GM21717 (cell line): ENCODE data around the gene IRAK1.
A peak's percentile ranks its signal among the peaks of the same experiment; 100 is the strongest.

ENCODE experiments used
- ATAC-seq: cut with Tn5 transposase; IDR thresholded peaks from one replicate; pipeline ENCODE4 v1.9.1; 2021; ENCODE audit warnings: mild to moderate bottlenecking, moderate library complexity; ENCODE audit not compliant: unreplicated experiment

Gene IRAK1

DNA sequence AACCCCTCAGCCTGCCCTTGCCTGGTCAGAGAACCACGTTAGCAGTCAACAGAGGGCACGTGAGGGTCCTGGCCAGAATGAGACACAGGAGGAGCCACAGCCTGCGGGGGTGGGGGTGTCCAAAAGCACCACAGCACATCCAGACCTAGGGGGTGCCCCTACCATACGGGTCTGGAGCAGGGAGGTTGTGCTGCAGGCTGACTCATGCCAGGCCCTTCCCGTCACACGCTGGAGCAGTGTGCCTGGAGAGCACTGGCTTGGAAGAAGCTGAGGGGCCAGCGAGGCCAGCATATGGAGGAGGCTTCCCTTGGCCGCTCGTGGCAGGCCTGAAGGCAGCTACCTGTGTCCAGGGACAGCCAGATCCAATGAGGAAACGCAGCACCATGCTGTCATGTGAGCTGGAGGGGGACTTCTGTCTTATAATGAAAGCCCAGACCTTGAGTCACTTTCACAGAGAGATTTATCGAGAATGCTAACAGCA is 1.5 kb upstream of the IRAK1 start:
- no peak for ATAC-seq

DNA sequence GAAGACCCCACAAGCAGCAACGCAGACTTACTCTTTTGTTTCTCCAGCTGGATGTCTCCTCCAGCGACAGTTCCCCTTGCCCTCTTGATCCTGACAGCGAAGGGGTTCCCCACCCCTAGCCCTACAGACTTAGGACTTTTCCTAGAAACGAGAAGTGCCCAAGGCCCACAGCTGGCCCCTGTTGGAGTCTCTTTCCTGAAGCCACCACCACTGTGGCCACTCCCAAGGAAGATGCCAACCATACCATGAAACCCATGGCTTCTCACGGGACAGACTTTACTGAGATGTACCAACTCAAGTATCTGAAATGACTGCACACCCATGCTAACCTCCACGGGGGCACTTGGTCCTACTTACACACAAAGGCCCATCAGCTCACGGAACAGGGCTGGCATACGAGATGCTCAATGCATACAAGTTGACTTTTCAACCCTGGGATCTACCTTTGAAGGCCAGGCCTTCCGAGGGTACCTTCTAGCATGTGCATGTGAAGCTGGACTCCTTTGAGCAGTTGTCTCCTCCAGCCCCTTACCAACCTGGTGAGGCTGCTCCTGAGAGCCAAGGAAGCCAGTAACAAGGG is 924 bp upstream of the IRAK1 start:
- no peak for ATAC-seq

DNA sequence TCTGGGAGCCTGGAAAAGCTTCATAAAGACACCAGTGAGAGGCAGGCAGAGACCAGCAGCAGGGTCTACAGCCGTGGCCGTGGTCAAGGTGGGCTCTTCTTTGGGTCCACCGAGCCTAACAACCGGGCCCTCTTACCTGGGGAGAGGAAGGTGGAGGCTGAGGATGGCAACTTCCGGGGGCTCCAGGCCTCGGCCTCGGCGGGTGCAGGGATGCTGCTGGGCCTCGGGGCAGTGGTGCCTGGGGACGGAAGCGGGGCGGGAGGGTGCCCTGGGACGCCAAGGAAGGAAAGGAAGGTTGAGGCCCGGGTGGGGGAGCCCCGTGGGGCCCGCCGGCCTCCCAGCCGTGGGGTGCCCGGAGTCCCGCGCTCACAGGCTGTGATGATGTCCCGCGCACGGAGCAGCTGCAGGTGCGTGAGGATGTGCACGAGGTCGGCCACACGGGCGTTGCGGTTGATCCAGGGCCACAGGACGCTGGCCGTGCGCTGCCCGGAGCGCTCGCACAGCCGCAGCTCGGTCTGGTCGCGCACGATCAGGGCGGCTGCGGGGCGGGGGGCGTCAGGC is 561 bp downstream of the IRAK1 start:
- ATAC-seq = no peak

DNA sequence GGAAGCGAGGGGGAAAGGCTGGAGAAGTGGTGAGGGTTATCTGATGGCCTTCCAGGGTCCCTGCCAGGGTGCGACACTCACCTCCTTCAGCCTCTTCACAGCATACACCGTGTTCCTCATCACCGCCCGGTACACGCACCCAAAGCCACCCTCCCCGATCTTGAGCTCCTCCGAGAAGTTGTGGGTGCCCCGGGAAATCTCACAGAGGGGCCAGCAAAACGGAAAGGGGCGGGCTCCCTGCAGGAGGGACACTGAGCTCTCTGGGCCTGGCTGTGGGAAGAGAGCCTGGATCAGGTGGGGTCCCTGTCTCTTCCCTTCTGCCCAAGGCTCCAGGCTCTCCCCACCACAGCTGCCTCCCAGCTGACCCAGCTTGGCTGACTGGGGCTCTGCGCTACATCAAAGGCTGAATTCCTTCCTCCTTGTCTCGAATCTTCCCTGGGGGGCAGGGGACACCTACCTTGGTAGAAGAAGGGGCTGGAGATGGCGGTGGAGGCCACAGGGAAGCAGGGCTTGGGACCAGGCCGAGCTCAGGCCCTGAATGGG is 1.1 kb downstream of the IRAK1 start:
- no peak for ATAC-seq

DNA sequence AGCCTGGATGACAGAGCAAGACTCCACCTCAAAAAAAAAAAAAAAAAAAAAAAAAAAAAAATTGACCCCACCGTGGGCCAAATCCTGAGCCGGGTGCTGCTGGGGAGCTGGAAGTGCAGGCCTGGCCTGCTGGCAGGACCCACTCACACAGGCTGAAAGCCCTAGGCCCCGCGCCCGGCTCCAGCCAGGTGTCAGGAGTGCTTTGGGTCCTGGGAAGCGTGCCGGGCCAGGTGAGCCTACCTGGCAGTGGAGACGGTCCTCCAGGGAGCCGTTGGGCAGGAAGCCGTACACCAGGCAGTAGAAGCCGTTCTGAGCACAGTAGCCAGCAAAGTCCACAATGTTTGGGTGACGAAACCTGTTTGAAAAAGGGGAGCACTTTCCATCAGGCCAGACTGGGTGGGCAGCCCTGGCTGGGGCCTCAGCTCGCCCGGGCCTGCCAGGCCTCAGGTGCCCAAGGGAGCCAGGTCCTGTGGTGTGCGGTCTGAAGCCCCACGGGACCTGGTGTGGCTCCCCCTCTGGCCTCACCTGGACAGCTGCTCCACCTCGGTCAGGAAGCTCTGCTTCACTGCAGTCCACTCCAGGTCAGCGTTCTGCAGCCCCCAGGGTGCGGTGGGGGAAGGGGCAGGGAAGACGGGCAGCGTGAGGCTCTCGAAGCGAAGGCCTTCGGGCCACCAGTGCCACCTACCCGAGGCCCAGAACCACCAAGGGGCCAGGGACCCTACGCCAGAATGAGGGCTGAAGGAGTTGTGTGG is 1.8 kb downstream of the IRAK1 start:
- ATAC-seq = no peak

DNA sequence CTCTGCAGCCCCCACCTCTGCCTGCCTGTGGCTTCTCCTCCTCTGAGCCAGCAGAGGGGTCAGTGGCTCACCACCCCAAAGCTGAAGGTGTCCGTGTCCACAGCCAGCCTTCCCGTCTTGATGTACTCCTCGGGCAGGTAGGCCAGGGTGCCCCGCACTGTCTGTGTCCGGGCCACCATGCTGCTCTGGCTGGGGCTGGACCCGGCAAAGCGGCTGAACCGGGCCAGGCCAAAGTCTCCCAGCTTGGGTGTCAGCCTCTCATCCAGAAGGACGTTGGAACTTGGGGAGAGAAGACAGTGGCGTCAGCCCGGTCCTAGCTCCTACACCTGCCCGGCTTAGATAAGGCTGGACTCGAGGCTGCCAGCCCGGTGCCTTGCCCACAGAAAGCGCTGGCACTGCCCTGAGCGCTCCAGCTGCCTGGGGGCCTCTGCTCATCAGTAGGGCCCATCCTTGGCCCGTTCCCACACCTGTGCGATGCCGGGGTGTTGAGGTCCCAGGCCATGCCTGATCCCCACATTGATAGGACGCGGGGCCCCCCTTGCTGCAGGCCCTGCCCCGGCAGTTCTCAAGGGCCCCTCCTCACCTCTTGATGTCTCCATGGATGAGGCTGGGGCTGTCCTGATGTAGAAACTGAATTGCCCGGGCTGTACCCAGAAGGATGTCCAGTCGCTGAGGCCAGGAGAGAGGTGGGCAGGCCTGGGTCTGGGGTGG is 3.2 kb downstream of the IRAK1 start:
- ATAC-seq = no peak

DNA sequence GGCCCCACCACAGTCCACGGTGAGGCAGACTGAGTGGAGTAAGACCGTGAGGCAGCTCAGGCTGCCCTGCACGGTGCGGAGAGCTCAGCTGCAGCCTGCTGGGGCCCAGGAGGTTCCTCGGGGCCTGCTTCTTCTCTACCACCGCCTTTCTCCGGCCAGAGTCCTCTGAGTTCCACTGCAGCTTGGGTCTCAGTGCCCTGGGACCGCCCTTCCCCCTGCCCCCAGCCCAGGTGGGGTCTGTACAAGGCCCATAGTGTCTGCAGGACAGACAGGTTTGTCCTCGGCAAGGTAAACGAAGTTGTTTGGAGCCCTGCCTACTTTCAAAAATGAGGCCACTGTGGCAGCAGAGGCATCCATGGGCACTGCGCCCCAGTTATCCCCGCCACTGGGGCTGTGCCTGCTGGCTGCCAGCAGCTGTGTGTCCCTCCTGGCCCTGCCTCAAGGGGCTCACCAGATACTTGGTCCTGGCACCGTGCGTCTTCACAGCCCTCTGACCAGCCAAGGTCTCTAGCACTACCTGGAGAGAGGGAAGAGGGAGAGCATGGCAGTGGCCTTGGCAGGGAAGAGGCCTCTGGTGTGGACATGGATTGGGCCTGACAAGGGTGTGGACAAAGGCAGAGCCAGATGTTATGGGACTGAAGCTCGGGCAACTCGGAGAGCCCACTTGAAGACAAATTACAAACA is 4.0 kb downstream of the IRAK1 start:
- ATAC-seq = no peak

DNA sequence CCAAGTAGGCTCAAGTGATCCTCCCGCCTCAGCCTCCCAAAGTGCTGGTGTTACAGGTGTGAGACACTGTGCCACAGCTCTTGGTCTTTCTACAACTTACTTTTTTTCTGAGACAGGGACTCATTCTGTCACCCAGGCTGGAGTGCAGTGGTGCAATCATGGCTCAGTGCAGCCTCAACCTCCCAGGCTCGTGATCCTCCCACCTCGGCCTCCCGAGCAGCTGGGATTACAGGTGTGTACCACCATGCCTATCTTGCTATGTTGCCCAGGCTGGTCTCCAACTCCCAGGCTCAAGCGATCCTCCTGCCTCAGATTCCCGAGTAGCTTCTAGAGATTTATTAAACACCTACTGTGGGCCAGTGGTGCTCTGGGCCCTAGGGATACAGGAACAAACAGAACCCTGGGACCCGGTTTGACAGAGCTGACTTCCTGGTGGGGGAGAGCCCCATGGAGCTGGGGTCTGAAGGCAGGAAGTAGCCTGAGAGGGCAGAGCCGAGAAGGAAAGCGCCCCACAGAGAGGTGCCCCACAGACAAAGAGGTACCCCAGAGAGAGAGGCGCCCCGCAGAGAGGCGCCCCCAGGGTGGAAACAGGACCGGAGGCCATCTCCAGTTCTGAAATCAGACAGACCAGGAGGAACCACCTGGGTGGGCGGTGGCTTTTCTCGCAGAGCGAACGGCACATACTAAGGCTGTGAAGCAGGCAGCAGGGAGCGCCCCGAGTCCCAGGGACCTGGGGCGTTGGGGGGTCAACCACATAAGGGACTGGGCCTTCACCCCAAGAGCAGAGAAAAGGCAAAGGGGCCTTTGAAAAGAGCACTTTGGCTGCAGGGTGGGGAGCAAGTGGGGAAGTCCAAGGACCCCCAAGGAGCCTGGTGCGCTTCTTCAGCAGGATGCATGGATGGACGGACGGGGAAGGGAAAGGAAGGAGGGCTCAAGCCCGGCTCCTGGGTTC is 5.0 kb downstream of the IRAK1 start:
- no peak for ATAC-seq

DNA sequence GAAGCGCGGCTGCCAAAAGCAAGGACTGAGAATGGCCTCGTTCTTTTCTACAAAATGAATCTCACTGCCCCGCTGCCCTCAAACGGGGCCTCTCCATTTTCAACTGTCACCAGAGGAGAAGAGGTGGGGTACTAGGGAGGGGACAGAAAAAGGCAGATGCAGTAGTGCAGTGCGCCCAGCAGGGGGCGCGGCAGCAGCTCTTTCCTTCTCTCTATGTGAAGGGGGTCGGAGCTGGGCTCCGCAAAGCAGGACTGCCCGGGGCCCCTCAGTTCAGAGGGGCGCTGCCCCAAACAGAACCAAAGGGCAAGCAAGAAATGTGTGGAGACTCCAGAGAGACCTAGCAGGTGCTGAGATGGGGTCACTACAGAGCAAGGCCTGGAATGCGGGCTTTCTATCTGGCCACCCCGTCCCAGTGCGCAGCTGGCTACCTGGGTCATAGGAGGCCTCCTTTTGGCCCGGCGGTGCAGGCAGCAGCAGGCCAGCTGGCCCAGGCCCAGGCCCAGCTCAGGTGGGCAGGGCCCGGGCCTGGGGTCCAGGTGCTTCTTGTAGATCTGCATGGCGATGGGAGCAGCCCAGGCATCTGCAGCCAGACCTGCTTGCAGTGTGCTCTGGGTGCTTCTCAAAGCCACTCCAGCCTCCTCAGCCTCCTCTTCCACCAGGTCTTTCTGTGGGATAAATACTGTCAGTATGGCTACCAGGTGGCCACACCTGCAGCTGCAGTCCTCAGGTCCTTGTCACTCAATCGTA is 5.9 kb downstream of the IRAK1 start:
- ATAC-seq = peak; percentile 48

DNA sequence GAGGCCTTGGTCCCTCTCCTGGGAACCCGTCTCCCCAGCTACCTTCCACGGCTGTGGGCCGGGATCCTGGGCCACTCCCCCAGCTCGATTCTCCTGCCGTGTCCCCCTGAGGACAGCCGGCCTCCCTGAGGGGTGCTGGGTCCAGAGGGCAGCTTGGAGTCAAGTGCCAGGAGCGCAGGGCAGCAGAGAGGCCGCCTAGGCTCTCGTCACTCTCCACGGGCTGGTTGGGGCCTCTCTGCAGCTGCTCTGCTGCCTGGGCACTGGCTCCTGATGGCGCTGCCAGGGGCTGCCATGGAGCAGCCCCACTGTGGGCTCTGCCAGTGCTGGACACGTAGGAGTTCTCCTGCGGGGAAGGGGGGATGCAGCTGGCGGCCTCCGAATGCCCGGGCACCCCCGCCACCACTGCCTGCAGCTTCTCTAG is 6.7 kb downstream of the IRAK1 start:
- no peak for ATAC-seq

DNA sequence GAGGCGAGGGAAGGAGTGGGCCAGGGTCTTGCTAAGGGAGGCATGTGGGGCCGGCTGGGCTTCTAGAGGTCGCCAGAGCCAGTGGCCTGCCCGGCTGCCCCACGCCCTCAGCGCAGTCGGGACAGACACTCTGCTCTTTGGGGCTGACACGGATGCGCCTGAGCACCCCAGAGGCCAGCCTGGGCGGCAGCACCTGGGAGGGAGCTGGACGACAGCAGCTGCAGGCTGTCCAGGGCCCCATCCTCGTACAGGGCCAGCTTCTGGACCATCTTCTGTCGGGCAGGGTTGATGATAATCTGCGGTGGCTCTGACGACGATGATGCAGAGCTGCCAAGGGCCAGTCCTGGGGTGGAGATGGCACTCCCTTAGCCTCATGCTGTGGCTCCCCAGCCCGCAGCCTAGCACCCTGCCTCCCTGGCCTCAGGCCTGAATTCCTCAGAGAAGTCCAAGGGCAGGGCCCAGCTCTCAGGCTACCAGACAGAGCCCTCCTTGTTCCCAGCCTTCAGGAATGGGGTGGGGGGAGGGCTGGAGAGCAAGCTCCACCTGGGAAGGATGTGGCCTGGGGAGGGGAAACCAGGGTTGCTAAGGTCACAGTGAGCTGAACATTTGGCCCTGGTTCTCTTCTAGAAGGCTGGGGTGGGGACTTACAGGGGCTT is 7.2 kb downstream of the IRAK1 start:
- ATAC-seq = no peak

DNA sequence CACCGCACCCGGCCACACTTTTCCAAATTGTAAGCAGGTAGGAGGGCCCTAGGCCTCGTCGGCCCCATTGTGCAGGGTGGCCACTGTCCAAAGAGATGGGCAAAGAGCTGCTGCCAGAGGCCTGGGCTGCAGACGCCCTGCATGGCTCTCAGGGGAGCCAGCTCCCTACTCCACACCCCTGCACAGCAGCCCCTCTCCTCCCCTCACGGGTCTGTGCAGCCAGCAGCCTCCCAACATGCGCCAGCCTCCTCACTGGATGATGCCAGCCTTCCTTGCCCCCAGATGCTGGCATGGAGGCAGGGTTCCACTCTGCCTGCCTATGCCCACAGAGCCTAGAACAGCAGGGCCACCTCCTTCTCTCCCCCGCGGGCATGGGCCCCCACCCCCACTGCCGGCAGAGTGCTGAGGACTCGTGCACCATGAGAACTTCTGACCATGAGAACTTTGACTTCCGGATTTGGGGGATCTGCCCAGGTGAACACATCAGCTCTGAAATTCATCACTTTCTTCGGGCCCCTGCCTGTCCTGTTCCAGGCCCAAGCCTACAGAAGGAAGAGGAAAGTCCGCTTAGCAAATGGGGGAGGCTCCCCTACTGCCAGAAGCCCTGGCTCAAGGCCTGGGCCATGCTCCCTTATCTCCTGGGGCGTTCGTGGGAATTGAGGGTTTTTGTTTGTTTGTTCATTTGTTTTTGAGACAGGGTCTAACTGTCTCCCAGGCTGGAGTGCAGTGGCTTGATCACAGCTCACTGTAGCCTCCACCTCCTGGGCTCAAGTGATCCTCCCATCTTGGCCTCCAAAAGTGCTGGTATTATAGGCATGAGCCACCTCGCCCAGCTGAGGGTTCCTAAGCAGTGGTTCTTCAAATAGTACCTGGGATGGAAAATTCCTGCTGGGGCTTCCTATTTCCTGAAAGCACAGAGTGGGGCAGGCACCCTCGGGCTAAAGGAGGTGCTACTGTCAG is 8.0 kb downstream of the IRAK1 start:
- no peak for ATAC-seq

DNA sequence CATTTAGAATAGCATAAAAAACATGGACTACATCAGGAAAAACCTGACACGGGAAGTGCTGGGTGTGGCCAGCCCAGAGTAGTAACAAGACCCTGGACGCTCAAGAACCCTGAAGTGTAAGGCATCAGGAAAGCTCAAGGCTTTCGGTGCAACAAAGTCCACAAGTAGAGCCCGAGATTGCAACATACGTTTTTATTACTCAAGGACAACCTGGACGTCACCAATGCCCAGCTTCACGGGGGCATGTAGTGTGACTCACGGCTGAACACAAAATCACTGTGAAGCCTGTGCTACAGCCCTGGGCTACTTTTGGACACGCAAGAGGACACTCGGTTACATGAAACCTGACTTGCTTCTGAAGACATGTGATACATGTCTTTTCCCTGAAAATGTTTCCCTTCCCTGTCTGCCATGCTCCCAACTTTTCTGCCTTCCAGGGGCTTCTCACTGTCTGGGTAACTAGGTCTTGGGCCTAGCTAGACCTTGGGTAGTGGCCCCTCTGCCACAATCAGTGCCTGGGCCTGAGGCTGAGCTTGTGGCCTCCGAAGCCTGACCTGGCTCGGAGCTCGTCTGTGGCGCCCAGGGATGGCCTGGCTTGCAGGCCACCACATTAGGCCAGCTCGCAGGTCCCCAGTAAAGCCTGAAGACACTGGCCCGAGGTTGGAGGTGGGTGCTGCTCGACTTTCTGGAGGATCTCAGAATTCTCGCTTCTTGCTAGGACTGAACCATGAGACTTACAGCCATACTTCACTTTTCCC is 9.2 kb downstream of the IRAK1 start:
- no peak for ATAC-seq

DNA sequence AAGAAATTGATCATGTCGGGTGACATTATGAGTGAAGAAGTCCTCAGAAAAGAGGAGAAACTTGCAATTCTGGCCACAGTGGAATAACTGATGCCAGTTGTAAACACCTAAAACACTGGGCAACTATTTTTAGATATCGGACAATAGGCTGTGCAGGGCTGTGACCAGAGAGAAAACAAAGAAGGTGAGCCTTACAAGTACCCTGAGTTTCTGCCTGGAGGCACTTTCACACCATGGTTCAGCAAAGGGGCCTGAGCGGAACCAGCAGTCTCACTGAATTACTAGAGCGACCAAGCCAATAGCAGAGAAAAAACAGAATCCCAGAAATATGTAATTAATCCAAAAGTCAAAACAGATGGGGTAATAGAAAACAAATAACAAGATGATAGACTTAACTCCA is 11.2 kb downstream of the IRAK1 start:
- ATAC-seq = no peak

DNA sequence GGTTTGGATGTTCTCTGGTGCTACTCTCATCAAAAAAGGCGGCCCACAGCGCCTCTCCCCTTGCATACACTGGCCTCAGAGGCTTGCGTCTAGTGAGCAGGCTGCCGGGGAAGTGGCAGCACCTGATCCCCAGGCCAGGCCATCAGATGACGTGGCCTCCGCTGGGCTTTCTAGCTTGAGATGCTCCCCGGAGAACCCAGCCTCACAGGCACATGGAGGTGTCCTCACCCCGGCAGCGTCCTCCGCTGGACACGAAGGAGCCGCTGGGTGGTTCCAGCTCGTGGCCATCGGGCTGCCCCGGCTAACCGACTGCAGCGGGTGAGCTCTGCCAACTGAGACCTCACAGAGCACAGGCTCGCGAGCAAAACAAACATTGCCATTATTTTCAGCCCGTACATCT is 12.8 kb downstream of the IRAK1 start:
- ATAC-seq = no peak

DNA sequence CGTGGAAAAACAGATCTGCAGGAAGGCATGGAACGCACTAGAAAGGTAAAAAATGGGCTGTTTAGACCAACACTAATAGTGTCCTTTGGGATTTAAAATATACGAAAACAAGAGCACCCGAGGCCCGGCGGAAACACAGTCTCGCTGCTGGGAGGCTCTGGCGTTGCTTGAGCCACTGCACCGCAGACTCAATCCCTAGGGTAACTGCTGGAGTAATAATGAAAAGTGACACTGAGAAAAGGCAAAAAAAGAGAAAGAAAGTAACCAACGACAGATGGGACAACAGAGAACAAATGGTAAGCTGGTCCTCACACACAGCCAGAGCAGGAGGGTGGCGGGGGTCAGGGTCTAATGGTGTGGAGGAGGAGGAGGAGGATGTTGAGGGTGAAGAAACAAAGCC is 15.4 kb downstream of the IRAK1 start:
- ATAC-seq = no peak
